NCI-H82 treated with DMSO at 0.1 percent for 48 hours (cell line): ENCODE data around the gene TULP1.
"Not testable (repeated sequence)": the region's sequence is repeated elsewhere in the genome, so short reads cannot be mapped to it uniquely, and the experiment has no call there.

ENCODE experiments used
- DNase-seq: peaks from one replicate; lab custom pipeline; 2025; ENCODE audit not compliant: unreplicated experiment; lab: John Stamatoyannopoulos, UW

Gene TULP1

DNA sequence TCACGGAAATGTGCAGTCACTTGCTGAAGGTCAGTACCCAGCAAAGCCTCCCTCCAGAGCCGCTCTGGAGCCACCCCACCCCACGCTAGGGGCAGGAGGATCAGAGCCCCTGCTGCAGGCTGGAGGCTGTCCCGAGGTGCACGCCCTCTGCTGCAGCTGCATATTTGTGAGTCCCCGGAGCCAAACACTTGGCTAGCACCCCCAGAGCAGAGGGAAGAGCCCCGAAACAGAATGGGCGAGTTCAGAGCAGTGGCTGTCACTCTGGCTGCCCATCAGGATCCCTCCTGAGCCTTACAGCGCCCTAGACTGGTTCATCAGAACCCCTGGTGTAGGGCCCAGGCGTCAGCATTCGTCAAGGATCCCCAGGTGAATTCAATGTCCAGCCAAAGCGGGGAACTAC lies 9.5 kb upstream of the TULP1 start:
- DNase-seq = no peak

DNA sequence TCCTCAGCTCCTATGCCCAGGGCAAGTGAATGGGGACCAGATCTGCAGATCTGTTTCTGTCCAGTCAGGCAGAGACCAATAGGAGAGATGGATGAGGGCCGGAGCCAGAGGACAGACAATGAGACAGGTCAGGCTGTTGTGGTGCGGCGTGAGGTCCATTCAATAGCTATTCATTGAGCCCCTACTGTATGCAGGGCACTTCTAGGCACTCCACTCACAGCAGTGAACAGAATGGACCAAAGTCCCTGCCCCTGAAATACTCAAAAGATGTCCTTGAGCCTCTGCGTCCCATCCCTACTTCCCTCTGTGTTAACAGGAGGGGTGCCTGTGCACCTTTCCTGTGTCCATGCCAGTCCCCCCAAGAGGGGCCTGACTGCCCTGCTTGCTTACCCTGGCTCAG lies 8.5 kb upstream of the TULP1 start:
- no peak for DNase-seq

DNA sequence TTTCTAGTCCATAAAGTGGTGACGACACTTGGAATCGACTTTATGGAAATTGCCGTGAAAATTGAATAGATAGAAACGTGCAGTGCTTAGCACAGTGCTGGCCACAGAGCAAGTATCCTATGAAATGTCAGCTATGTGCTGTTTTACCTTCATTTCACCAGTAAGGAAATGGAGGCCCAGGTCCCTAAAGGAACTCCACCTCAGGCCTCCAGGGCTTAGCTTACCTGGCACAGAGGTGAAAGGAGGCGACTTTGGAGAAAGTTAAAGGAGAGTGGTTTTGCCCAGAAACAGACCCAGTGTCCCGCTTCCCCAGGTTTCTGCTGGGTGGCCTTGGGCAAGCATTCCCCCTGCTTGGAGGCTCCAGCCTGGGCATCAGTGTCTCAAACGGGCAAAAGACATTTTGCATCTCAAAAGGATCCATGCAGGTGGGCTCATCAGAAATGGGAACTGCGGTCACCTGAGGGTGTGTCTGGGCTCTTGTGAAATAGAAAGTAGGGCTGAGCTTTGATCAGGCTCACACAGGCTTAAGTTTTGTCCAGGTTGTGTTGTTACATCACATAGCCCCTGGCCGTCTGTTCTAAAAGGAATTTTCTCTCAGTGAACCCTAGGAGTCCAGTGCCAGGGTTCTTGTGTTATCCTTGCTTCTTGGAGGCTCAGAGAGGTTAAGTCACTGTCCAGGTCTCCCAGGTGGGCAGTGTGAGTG lies 6.8 kb upstream of the TULP1 start:
- DNase-seq = no peak

DNA sequence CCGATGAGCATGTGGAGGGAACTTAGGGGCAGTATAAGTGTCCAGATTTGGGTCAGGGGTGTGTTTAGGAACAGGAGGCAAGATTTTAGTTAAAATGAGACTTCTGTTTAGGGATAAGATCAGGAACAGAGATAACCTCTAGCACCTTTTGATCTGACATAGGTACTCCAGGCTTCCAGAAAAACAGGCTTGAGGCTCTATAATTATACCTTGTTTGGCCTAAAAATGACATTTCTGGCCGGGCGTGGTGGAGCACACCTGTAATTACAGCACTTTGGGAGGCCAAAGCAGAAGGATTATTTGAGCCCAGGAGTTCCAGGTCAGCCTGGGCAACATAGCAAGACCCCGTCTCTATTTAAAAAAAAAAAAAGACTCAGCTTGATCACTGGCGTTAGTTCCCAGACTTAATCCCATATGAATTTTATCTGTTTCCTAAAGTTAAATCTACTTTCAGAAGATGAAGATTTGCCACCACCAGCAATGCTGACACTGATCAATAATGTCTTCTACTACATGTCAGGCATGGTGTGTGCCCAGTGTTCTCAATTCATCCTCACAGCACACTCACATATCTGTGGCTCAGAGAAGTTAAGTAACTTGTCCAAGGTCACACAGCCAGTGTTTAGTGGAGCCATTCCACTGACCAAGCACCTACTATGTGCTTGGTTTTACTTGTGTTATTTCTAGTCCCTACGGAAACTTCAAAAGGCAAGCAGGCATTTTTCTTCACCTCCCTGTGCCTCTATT lies 6.0 kb upstream of the TULP1 start:
- DNase-seq = no peak

DNA sequence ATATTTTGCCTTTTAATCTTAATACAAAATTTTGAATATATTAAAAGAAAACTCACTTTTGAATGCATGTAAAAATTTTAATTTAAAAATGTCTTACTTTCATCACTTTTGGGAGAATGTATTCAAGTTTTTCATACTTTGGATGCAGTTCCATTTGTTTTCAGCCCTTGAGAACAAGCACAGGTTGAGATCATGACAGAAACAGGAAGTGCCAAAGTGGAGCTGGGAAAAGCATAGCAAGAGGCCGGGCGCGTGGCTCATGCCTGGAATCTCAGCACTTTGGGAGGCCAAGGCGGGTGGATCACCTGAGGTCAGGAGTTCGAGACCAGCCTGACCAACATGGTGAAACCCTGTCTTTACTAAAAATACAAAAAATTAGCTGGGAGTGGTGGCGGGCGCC lies 5.3 kb upstream of the TULP1 start:
- DNase-seq = not testable (repeated sequence)

DNA sequence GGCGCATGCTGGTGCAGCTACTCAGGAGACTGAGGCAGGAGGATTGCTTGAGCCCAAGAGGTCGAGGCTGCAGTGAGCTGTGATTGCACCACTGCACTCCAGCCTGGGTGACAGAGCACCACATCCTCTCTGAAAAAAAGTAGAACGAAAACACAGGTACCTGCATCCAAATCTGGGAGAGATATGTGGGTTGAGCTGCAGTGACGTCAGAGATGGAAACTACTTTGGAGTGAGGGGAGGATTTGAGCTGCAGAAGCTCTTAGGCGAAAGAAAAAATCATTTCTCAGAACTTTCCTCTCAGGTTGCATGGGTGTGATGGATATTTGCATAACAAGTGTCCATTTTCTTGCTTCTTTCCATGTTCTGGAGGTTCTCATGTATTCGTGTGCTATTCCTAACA lies 4.0 kb upstream of the TULP1 start:
- DNase-seq = no peak

DNA sequence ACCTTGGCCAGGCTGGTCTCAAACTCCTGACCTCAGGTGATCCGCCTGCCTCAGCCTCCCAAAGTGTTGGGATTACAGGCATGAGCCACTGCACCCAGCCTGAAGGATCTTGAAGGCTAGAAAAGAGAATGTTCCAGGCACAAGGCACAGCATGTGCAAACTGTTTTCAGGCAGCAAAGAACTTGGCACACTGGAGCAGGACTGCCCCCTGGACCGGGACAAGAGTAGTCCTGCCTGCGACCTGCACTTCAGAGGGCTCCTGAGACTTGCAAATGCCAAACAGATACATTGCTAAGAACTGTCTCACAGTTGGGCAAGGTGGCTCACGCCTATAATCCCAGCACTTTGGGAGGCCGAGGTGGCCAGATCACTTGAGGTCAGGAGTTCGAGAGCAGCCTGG lies 3.2 kb upstream of the TULP1 start:
- DNase-seq = not testable (repeated sequence)

DNA sequence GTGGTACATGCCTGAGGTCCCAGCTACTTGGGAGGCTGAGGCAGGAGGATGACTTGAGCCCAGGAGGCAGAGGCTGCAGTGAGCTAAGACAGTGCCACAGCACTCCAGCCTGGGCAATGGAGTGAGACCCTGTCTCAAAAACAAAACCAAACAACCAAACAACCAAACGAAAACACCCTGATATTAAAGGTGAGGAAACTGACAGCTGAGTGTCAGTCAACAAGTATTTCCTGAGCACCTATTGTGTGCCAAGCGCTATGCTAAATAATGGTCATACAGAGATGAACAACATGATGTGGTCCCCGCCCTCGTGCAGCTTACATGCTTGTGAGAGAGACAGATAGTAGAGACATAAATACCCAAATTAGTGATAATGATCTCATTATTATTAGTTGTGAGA lies 1.9 kb upstream of the TULP1 start:
- DNase-seq = no peak

DNA sequence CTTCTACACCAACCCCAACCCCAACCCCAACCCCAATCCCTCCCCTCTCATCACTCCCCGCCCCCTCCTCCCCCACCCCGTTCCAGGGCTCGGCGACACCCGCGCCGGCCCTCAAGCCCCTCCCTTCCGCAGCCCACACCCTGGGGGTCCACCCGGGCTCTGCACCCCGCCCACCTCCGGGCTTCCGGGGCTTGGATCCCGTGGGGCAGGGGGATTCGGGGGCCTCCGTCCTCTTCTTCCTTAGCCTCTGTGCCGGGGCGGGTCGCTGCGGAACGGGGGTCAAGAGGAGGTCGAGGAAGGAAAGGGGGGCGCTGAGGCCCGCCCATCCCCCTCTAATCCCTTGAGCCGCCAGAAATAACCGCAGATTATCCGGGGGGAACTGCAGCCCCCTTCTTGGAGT lies 690 bp downstream of the TULP1 start:
- no peak for DNase-seq

DNA sequence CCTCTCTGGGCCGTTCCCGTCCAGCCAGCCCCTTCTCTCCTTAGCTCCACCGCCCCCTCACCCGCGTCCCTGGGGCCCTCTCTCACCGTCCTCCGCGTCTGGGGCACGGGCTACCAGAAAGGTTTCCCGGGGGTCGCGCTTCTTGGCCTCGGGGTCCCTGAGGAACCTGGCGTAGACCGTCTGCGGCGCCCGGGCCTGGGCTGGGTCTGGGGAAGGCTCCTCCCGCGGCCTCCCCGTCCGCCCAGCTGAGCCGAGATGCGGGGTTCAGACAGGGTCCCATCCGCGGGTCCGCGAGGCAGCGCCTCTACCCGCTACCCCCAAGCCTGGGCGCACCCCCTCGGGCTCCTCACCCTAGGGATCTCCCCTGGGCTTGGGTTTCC lies 1.1 kb downstream of the TULP1 start:
- DNase-seq = no peak

DNA sequence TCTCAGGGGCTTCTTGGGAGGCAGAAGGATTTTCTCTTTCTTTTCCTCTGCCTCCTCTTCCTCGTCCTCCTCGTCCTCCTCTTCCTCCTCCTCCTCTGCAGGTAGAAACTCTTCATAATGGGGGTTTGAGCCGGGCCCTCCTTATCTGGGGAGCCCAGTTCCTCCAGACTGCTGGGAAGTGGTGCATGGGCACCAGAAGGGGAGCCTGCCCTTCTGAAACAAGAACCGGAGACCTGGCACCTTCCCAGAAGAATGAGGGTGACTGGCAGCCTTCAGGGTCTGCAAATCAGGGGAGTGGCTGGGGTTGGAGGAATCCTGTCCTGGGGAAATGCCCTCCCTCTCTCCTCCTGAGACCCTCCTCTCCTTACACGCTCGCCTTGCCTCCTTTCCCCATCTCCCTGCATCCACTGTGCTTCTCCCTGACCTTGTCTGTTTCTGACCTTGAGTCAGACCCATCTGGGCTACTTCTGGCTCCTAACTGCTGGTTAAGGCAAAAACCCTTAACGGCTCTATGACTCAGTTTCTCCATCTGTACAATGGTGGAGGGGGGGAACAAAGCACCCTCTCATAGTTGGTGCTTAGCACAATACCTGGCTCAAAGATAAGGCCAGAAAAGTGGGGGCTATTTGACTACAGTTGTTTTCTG lies 1.7 kb downstream of the TULP1 start:
- DNase-seq = no peak

DNA sequence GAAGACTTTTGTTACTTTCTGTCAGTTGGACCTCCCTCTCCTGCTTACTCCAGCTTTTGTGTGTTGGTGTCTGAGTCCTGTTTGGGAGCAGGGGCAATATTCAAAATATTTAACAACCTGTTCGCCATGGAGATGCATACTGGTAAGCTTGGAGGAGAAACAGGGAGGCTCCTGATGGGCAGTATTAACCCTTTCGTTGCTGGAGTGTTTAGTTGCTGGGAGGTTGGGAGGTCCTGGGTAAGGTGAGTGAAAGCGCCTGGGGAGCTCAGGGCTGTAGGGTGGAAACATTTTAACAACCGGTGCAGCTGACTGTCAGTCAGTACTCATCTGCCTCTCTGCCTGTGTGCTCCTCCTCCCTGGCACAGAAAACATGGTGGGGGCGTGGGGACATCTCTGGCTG lies 4.2 kb downstream of the TULP1 start:
- no peak for DNase-seq

DNA sequence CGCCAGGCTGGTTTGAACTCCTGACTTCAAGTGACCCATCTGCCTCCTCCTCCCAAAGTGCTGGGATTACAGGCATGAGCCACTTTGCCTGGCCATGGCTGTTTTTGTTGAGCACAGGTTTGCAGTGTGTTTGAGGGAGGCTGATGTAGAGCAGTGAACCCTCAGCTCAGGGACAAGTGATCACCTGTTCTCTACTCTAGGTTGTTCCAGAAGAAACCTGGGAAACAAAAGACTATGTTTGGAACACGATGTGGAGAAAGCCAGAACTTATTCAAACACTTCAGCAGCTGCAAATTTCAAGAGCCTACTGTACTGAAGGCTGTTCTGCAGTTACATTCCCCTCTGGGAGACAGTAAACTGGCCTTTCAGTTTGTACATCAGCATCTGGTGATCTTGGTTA lies 4.7 kb downstream of the TULP1 start:
- no peak for DNase-seq

DNA sequence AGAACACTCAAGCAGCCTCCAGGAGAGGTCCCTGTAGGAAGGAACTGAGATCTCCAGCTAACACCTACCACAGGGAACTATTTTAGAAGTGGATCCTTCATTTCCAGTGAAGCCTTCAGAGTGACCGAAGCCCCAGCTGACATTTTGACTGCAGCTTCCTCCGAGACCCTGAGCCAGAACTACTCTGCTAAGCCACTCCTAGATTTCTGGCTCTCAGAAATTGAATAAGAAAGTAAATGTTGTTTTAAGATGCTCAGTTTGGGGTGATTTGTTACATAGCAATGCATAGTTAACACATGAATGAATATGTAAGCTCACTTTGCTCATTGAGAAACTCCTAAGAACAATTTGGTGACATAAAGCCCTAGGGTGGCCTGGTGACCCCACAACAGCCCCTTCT lies 5.5 kb downstream of the TULP1 start:
- no peak for DNase-seq

DNA sequence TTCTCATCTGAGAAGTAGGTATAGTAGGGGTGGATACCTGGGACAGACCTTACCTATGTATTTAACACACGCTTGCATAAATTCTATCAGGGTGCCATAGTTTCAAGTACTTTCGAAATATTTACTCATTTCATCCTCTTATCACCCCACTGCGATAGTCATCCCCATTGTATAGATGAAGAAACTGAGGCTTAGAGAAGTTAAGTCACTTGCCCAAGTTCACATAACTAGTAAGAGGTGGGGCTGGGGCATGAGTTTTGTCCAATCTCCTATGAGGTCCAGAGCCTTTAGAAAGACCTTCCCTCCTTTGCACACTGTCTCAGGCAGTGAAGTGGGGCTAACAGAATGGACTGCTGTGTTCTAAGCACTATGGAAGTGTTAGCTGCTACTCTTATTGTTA lies 6.2 kb downstream of the TULP1 start:
- no peak for DNase-seq

DNA sequence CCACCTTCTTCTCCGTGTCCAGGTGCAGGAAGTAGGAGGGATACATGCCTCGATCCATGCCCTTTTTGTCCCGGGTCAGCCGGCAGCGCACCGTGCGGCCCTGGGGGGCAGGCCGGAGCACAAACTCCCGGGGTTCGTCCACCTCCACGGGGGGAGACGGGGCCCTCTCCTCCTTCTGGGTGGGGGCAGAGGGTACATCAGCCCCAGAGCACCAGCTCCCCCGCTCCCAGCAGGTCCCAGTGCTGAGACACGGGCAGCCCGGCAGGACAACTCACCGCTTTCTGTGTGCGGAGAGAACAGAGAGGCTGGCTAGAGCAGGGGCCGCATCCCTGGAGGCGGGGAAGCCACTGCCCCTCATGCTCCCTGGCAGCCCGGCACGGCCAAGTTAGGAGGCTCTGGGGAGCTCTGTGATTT lies 6.7 kb downstream of the TULP1 start:
- no peak for DNase-seq

DNA sequence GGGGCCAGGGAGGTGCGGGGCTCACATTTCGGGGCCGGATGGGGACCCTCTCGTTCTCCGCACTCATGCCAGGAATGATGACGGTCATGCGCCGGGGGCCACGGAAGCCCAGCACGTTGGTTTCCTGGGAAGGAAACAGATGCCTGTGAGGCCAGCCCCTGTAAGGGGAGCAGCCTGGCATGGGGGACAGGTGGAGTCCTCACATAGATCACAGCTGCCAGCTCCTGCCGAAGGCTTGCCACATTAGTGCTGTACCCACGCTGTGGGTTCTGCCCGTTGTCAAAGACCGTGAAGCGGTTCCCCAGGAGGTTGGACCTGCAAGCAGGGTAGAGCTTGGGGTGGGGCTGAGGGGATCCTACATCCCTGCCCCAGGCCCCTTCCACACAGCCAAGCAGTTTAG lies 9.2 kb downstream of the TULP1 start:
- no peak for DNase-seq

DNA sequence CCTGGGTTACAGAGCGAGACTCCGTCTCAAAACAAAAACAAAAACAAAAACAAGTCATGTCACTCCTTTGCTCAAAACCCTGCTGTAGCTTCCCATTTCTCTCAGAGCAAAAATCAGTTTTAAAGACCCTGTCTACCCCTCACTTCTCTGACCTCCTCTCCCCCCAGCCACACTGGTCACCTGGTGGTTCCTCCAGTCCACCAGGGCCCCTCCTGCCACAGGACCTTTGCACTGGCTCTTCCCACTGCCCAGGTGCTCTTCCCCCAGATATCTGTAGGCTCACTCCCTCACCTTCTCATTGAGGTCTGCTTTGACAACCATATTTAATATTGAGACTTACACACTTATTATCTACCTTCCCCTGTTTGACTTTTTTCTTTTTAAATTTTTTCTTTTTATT lies 10.9 kb downstream of the TULP1 start:
- no peak for DNase-seq

DNA sequence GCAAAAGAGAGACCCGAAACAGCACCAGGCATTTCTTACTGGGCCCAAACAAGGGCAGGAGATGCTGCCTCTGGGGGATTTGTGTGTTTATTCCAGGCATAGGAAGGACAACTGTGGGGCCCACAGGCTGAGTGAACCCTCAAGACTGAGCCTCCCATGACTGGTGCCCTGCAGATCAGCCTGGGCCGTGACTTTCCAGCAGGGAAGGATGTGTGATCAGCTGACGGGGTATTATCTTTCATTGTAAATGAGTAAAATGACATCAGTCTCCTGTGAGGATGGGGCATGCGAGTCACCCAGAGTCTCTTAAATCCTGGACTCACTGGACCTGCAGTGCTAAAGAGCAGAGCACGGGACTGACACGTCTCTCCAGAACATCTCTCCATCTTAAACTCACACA lies 11.9 kb downstream of the TULP1 start:
- no peak for DNase-seq

DNA sequence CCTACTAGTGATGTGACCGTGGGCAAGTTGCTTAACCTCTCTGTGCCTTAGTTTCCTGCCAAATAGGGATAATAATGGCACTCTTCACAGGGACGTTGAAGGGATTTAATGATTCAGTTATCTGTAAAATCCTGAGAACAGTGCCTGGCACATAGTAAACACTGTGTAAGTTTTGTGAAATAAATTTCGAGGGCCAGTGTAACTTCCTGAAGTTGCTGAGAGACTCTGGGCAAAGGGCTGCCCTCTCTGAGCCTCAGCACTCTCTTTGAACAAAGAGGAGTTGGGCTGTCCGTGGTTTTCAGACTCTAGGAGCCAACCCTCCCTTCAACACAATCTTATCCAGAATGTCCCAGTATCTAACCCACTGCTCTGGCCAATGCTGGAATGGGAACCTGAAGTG lies 13.3 kb downstream of the TULP1 start:
- DNase-seq = no peak

DNA sequence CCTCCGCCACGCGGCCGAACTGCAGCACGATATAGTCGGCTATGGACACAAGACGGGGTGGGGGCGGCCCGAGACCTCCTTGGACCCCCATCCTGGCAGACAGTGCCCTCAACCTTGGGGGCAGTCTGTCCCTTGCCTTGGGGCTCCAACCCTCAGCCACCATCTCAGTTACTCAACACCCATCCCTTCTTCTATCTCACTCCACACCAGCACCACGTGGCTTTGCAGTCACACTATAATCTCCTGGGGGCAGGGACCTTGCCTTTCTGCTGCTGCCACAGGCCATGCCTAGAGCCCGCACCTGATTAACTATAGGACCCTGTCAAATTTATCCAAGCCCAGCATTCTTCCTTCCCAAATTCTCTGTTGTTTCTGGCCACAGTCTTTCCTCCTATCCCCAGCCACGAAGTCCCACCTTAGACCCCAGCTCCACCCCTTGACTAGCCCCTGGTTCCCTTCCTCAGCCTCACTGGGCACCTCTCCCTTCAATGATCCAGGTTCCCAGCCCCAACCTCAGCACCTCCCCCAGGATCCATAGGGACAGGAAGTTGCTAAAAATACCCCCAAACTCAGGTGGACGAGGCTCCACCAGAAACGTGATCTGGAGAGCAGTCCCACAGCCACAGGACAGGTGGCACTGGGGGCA lies 14.2 kb downstream of the TULP1 start:
- DNase-seq = peak; percentile 46
